GM12878 (cell line): ENCODE measurements around the gene SYMPK. TPM values are rescaled to one million over a fixed set of nuclear protein-coding genes. Genes with fewer than 3 reads are reported as not detected.

Experiments
- BACH1 ChIP-seq: fragments of 450-650 bp; IDR thresholded peaks from 2 replicates; pipeline ENCODE4 v1.6.1; 2017; ENCODE audit warnings: mild to moderate bottlenecking, borderline replicate concordance
- CHD2 ChIP-seq: IDR thresholded peaks from 2 replicates; pipeline ENCODE4 v1.6.1; 2011; ENCODE audit warnings: low read depth, low read length, improper control_type of control experiment, borderline replicate concordance
- CUX1 ChIP-seq: IDR thresholded peaks from 2 replicates; pipeline ENCODE4 v1.6.1; 2012; ENCODE audit warnings: improper control_type of control experiment, low read depth, low read length; ENCODE audit not compliant: insufficient replicate concordance
- NBN ChIP-seq: fragments of 450-650 bp; IDR thresholded peaks from 2 replicates; pipeline ENCODE4 v1.6.1; 2016
- NFIC ChIP-seq: IDR thresholded peaks from 2 replicates; pipeline ENCODE4 v1.6.1; 2012; ENCODE audit warnings: low read depth, mild to moderate bottlenecking, inconsistent platforms, low read length, moderate library complexity
- PAX5 ChIP-seq: IDR thresholded peaks from 2 replicates; pipeline ENCODE4 v1.6.1; 2011; ENCODE audit warnings: low read depth, low read length, borderline replicate concordance
- POLR2A ChIP-seq: IDR thresholded peaks from 2 replicates; pipeline ENCODE4 v1.6.1; 2011; ENCODE audit warnings: low read depth, mild to moderate bottlenecking, low read length
- POLR2AphosphoS2 ChIP-seq: IDR thresholded peaks from 2 replicates; pipeline ENCODE4 v1.6.1; 2011; ENCODE audit warnings: low read depth, mild to moderate bottlenecking, low read length, improper control_type of control experiment, moderate library complexity
- REST ChIP-seq: IDR thresholded peaks from 2 replicates; pipeline ENCODE4 v1.6.1; 2012; ENCODE audit warnings: mild to moderate bottlenecking, low read depth, low read length
- SMAD5 ChIP-seq: IDR thresholded peaks from 2 replicates; pipeline ENCODE4 v1.6.1; 2016; ENCODE audit warnings: antibody characterized with exemption, low read depth
- SP1 ChIP-seq: IDR thresholded peaks from one replicate; pipeline ENCODE4 v1.6.1; 2011; ENCODE audit warnings: low read depth, low read length
- YY1 ChIP-seq: IDR thresholded peaks from 2 replicates; pipeline ENCODE4 v1.6.1; 2011; ENCODE audit warnings: low read depth, mild to moderate bottlenecking, low read length
- ZNF384 ChIP-seq: IDR thresholded peaks from 2 replicates; pipeline ENCODE4 v1.6.1; 2012; ENCODE audit warnings: low read depth, mild to moderate bottlenecking, low read length, improper control_type of control experiment, borderline replicate concordance
- polyA plus RNA-seq, 11 experiments: library from polyadenylated mRNA; depleted of rRNA in 4 of 11; unstranded in 6 of 11; stranded (reverse) in 5 of 11; fragments of >200 nt; fragmentation: Nextera tagmentation in 4 of 11; fragmentation: Illumina TruSeq in 1 of 11; extraction: Ambion mirVana in 4 of 11; extraction: Trizol in 1 of 11; gene quantifications; 1 replicate in 1 of 11; 2 replicates in 10 of 11; pipeline versions ENCODE4 v1.2.1 to v1.2.3, GENCODE V29; 2011 to 2016; ENCODE audit warnings: inconsistent platforms in 2 of 11, missing spikeins in 2 of 11, low read depth in 1 of 11
- total RNA-seq, 4 experiments: library from RNA; depleted of rRNA in 3 of 4; stranded (reverse); fragments of >200 nt in 3 of 4; fragmentation: Illumina TruSeq in 1 of 4; extraction: Trizol in 1 of 4; gene quantifications; 2 replicates each; pipeline versions ENCODE4 v1.2.1 to v1.2.3, GENCODE V29; 2013 to 2021
- TF ChIP-seq, protein P1 (sequence below): fragments of 450-650 bp; IDR thresholded peaks from 2 replicates; pipeline ENCODE4 v1.6.1; 2017; ENCODE audit warnings: antibody characterized with exemption, mild to moderate bottlenecking, moderate library complexity

SYMPK gene
- total and polyA plus RNA-seq, 10 of the 15 experiments (the other 5 are each of a cell fraction or from before 2014, with no cell fraction given): 0.49 to 109 (median 42.5) TPM

GRCh38 chr19:45768984-45769782 is 93.8 kb downstream of the SYMPK start, which contains the start of gene SIX5 (continued):
- TF ChIP-seq SMAD5 (0 out of 2 replicates have a peak, but pooled peaks have one; percentile 36), CHD2 (peak; percentile 94), POLR2AphosphoS2 (peak; percentile 78), BACH1 (peak; percentile 18; the same call in 1 of the 2 replicates), CUX1 (peak; percentile 94), ZNF384 (0 out of 2 replicates have a peak, but pooled peaks have one; percentile 5), PAX5 (peak; percentile 31; the same call in 1 of the 2 replicates), YY1 (peak; percentile 75), NBN (peak; percentile 65; the same call in 1 of the 2 replicates), SP1 (peak; percentile 88), POLR2A (peak; percentile 84), NFIC (no peak), REST (no peak)
- TF ChIP-seq, protein P1, sequence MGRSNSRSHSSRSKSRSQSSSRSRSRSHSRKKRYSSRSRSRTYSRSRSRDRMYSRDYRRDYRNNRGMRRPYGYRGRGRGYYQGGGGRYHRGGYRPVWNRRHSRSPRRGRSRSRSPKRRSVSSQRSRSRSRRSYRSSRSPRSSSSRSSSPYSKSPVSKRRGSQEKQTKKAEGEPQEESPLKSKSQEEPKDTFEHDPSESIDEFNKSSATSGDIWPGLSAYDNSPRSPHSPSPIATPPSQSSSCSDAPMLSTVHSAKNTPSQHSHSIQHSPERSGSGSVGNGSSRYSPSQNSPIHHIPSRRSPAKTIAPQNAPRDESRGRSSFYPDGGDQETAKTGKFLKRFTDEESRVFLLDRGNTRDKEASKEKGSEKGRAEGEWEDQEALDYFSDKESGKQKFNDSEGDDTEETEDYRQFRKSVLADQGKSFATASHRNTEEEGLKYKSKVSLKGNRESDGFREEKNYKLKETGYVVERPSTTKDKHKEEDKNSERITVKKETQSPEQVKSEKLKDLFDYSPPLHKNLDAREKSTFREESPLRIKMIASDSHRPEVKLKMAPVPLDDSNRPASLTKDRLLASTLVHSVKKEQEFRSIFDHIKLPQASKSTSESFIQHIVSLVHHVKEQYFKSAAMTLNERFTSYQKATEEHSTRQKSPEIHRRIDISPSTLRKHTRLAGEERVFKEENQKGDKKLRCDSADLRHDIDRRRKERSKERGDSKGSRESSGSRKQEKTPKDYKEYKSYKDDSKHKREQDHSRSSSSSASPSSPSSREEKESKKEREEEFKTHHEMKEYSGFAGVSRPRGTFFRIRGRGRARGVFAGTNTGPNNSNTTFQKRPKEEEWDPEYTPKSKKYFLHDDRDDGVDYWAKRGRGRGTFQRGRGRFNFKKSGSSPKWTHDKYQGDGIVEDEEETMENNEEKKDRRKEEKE: no peak
